K562 (cell line): ENCODE measurements around the gene UBN1. TPM values are rescaled to one million over a fixed set of nuclear protein-coding genes. Genes with fewer than 3 reads are reported as not detected.

Experiments used
- CCNT2 ChIP-seq: IDR thresholded peaks from 2 replicates; pipeline ENCODE4 v1.6.1; 2011; ENCODE audit warnings: borderline replicate concordance, low read depth, mild to moderate bottlenecking, moderate library complexity, mixed read lengths, low read length; ENCODE audit not compliant: insufficient read length; ENCODE audit errors: extremely low read depth
- ELF4 ChIP-seq: fragments of 450-650 bp; formaldehyde crosslinking; IDR thresholded peaks from 2 replicates; pipeline ENCODE4 v1.4.0; 2022; ENCODE audit warnings: missing genetic modification characterization
- MYBL2 ChIP-seq, 2 experiments: fragments of 450-650 bp in 1 of 2; sonication (generic) in 1 of 2; formaldehyde crosslinking in 1 of 2; IDR thresholded peaks; 2 replicates each; pipeline versions ENCODE4 v1.6.1 to v1.8.1; 2017 to 2022; ENCODE audit warnings: borderline replicate concordance in 1 of 2, inconsistent platforms in 1 of 2, low read depth in 1 of 2, mild to moderate bottlenecking in 1 of 2, missing genetic modification reagents in 1 of 2, moderate library complexity in 1 of 2
- NEUROD1 ChIP-seq: fragments of 150-350 bp; IDR thresholded peaks from 2 replicates; pipeline ENCODE4 v1.6.1; 2014; ENCODE audit warnings: borderline replicate concordance, low read length, low read depth; ENCODE audit not compliant: partially characterized antibody
- TAF1 ChIP-seq: IDR thresholded peaks from 2 replicates; pipeline ENCODE4 v1.6.1; 2011; ENCODE audit warnings: mild to moderate bottlenecking, low read length, moderate library complexity; ENCODE audit not compliant: insufficient read depth, control insufficient read depth, severe bottlenecking; ENCODE audit errors: extremely low read depth
- ZNF707 ChIP-seq: fragments of 250-450 bp; sonication (Bioruptor Pico); conservative IDR thresholded peaks from 2 replicates; pipeline ENCODE4 v1.8.0; 2022; ENCODE audit warnings: inconsistent platforms, mild to moderate bottlenecking, moderate library complexity
- polyA plus RNA-seq, 8 experiments: library from polyadenylated mRNA; depleted of rRNA in 4 of 8; stranded (reverse) in 5 of 8; unstranded in 3 of 8; fragments of >200 nt; fragmentation: Nextera tagmentation in 2 of 8; fragmentation: Illumina TruSeq in 1 of 8; extraction: Ambion mirVana in 2 of 8; extraction: Trizol in 1 of 8; gene quantifications; 2 replicates each; pipeline versions ENCODE4 v1.2.1 to v1.2.3, GENCODE V29; 2011 to 2014; ENCODE audit warnings: inconsistent platforms in 1 of 8, missing spikeins in 1 of 8
- total RNA-seq, 7 experiments: library from RNA; depleted of rRNA in 6 of 7; stranded (reverse); fragments of >200 nt in 6 of 7; fragmentation: Illumina TruSeq in 2 of 7; extraction: Trizol in 2 of 7; gene quantifications; 2 replicates each; pipeline versions ENCODE4 v1.2.1 to v1.2.3, GENCODE V29; 2011 to 2021; ENCODE audit warnings: low replicate concordance in 1 of 7
- TF ChIP-seq, protein P1 (sequence below): sonication (generic); formaldehyde crosslinking; IDR thresholded peaks from 2 replicates; pipeline ENCODE4 v1.8.0; 2023; ENCODE audit warnings: missing genetic modification reagents, mild to moderate bottlenecking, borderline replicate concordance
- TF ChIP-seq, protein P2 (sequence below): fragments of 450-650 bp; conservative IDR thresholded peaks from 2 replicates; pipeline ENCODE4 v1.6.1; 2016; ENCODE audit warnings: missing genetic modification characterization, low read depth, mild to moderate bottlenecking, control low read depth, missing compliant biosample characterization
- TF ChIP-seq, protein P3 (sequence below): fragments of 250-450 bp; sonication (Bioruptor Pico); IDR thresholded peaks from 2 replicates; pipeline ENCODE4 v1.4.0; 2020; ENCODE audit warnings: mild to moderate bottlenecking, moderate library complexity, borderline replicate concordance
- TF ChIP-seq, protein P4 (sequence below), 2 experiments: IDR thresholded peaks; 2 replicates each; pipeline ENCODE4 v1.6.1; 2011; ENCODE audit warnings: borderline replicate concordance in 1 of 2, control low read depth in 1 of 2, low read depth in 1 of 2, low read length in 1 of 2, mild to moderate bottlenecking in 1 of 2, mixed read lengths in 1 of 2, moderate library complexity in 1 of 2; ENCODE audit not compliant: insufficient read depth in 1 of 2, insufficient read length in 1 of 2, poor library complexity in 1 of 2, severe bottlenecking in 1 of 2; ENCODE audit errors: extremely low read depth in 1 of 2
- TF ChIP-seq, protein P5 (sequence below): fragments of 450-650 bp; formaldehyde crosslinking; IDR thresholded peaks from 2 replicates; pipeline ENCODE4 v1.4.0; 2020; ENCODE audit warnings: mild to moderate bottlenecking, moderate library complexity

Gene UBN1
- total and polyA plus RNA-seq, 9 of the 15 experiments (the other 6 are each of a cell fraction or from before 2014, with no cell fraction given): 1.5 to 45.7 (median 20.6) TPM

DNA sequence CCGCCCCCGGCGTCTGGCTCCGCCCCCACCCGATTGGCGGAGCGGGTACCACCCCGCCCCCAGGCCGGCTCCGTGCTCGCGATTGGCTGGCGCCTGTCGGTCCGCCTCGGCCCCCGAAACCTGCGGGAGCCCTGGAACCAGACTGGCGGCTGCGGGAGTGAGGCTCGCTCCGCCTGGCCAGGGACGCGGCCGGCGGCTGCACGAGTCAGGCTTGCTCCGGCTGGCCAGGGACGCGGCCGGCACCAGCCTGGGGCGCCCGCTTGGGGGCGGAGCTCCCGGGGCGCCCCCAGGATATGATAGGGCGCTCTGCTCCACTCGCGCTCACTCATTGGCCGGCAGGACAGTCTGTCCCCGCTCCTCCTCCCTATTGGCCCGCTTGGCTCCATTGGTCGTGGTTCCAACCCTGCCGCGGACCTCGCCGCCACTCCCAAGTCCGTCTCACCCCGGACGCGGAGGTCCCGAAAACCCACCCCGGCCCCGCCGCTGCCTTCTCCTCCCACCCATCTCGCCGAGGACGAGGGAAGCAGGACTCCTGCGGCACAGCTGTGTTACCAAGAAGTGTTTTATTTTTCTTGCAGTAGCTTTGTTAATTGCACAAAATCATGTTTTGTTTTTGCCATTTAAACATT, 44.5 kb upstream of the UBN1 start (continued):
- TF ChIP-seq, protein P1, sequence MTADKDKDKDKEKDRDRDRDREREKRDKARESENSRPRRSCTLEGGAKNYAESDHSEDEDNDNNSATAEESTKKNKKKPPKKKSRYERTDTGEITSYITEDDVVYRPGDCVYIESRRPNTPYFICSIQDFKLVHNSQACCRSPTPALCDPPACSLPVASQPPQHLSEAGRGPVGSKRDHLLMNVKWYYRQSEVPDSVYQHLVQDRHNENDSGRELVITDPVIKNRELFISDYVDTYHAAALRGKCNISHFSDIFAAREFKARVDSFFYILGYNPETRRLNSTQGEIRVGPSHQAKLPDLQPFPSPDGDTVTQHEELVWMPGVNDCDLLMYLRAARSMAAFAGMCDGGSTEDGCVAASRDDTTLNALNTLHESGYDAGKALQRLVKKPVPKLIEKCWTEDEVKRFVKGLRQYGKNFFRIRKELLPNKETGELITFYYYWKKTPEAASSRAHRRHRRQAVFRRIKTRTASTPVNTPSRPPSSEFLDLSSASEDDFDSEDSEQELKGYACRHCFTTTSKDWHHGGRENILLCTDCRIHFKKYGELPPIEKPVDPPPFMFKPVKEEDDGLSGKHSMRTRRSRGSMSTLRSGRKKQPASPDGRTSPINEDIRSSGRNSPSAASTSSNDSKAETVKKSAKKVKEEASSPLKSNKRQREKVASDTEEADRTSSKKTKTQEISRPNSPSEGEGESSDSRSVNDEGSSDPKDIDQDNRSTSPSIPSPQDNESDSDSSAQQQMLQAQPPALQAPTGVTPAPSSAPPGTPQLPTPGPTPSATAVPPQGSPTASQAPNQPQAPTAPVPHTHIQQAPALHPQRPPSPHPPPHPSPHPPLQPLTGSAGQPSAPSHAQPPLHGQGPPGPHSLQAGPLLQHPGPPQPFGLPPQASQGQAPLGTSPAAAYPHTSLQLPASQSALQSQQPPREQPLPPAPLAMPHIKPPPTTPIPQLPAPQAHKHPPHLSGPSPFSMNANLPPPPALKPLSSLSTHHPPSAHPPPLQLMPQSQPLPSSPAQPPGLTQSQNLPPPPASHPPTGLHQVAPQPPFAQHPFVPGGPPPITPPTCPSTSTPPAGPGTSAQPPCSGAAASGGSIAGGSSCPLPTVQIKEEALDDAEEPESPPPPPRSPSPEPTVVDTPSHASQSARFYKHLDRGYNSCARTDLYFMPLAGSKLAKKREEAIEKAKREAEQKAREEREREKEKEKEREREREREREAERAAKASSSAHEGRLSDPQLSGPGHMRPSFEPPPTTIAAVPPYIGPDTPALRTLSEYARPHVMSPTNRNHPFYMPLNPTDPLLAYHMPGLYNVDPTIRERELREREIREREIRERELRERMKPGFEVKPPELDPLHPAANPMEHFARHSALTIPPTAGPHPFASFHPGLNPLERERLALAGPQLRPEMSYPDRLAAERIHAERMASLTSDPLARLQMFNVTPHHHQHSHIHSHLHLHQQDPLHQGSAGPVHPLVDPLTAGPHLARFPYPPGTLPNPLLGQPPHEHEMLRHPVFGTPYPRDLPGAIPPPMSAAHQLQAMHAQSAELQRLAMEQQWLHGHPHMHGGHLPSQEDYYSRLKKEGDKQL: no peak
- TF ChIP-seq, protein P2, sequence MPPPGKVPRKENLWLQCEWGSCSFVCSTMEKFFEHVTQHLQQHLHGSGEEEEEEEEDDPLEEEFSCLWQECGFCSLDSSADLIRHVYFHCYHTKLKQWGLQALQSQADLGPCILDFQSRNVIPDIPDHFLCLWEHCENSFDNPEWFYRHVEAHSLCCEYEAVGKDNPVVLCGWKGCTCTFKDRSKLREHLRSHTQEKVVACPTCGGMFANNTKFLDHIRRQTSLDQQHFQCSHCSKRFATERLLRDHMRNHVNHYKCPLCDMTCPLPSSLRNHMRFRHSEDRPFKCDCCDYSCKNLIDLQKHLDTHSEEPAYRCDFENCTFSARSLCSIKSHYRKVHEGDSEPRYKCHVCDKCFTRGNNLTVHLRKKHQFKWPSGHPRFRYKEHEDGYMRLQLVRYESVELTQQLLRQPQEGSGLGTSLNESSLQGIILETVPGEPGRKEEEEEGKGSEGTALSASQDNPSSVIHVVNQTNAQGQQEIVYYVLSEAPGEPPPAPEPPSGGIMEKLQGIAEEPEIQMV: peak; percentile 74; the same call in 1 of the 2 replicates
- no peak for TF ChIP-seq MYBL2 (IDR thresholded peaks at IDR 0.05; ENCODE audit: low read depth)
- TF ChIP-seq MYBL2 (CRISPR knock-in tag; IDR thresholded peaks at IDR 0.05; ENCODE audit: borderline replicate concordance): no peak
- TF ChIP-seq, protein P3, sequence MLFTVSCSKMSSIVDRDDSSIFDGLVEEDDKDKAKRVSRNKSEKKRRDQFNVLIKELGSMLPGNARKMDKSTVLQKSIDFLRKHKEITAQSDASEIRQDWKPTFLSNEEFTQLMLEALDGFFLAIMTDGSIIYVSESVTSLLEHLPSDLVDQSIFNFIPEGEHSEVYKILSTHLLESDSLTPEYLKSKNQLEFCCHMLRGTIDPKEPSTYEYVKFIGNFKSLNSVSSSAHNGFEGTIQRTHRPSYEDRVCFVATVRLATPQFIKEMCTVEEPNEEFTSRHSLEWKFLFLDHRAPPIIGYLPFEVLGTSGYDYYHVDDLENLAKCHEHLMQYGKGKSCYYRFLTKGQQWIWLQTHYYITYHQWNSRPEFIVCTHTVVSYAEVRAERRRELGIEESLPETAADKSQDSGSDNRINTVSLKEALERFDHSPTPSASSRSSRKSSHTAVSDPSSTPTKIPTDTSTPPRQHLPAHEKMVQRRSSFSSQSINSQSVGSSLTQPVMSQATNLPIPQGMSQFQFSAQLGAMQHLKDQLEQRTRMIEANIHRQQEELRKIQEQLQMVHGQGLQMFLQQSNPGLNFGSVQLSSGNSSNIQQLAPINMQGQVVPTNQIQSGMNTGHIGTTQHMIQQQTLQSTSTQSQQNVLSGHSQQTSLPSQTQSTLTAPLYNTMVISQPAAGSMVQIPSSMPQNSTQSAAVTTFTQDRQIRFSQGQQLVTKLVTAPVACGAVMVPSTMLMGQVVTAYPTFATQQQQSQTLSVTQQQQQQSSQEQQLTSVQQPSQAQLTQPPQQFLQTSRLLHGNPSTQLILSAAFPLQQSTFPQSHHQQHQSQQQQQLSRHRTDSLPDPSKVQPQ (CRISPR knock-in tag): no peak
- TF ChIP-seq NEUROD1: peak; percentile 93
- 0 out of 2 replicates have a peak, but pooled peaks have one; percentile 8 for TF ChIP-seq ELF4 (CRISPR knock-in tag)
- TF ChIP-seq, protein P4, sequence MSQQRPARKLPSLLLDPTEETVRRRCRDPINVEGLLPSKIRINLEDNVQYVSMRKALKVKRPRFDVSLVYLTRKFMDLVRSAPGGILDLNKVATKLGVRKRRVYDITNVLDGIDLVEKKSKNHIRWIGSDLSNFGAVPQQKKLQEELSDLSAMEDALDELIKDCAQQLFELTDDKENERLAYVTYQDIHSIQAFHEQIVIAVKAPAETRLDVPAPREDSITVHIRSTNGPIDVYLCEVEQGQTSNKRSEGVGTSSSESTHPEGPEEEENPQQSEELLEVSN (IDR thresholded peaks at IDR 0.05; ENCODE audit: borderline replicate concordance in 1 of 2, extremely low read depth in 1 of 2, insufficient read depth in 1 of 2, insufficient read length in 1 of 2, low read depth in 1 of 2, low read length in 1 of 2, poor library complexity in 1 of 2, severe bottlenecking in 1 of 2): peak in 1 of 2 experiments; percentile 62
- TF ChIP-seq, protein P5, sequence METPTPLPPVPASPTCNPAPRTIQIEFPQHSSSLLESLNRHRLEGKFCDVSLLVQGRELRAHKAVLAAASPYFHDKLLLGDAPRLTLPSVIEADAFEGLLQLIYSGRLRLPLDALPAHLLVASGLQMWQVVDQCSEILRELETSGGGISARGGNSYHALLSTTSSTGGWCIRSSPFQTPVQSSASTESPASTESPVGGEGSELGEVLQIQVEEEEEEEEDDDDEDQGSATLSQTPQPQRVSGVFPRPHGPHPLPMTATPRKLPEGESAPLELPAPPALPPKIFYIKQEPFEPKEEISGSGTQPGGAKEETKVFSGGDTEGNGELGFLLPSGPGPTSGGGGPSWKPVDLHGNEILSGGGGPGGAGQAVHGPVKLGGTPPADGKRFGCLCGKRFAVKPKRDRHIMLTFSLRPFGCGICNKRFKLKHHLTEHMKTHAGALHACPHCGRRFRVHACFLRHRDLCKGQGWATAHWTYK: peak; percentile 49; the same call in 1 of the 2 replicates
- peak; percentile 21 for TF ChIP-seq TAF1
- peak; percentile 55 for TF ChIP-seq CCNT2
- no peak for TF ChIP-seq ZNF707 (CRISPR knock-in tag)
